ENCODE measurements around the gene ARHGAP26.

Gene ARHGAP26

GRCh38 chr5:143238620-143239019 lies 468.4 kb downstream of the ARHGAP26 start:
- Histone ChIP-seq H3K9me3 (ENCODE audit: control insufficient read depth, low read length) (no peaks in the 10 kb centered on the region), H3K27ac (ENCODE audit: insufficient read depth, low read depth, low read length, poor library complexity, severe bottlenecking) (no peak overlapping the region), H3K36me3 (ENCODE audit: control insufficient read depth, insufficient read depth, low read length) (no peaks in the 10 kb centered on the region), H3K27me3 (ENCODE audit: control insufficient read depth, insufficient read depth, low read length, poor library complexity, severe bottlenecking) (no peaks in the 10 kb centered on the region), H3K4me3 (ENCODE audit: insufficient read depth, low read depth, low read length) (no peak overlapping the region), H3K4me1 (ENCODE audit: control insufficient read depth, insufficient read depth, low read length) (no peaks in the 10 kb centered on the region)
- WGBS, 2 experiments: 90 to 95% methylated on average over 2 of the region's 2 CpGs

- Histone ChIP-seq H3K27ac (ENCODE audit: insufficient read depth, low read depth, low read length, poor library complexity, severe bottlenecking) (no peak overlapping the region), H3K36me3 (ENCODE audit: control insufficient read depth, insufficient read depth, low read length) (no peaks in the 10 kb centered on the region), H3K4me1 (ENCODE audit: control insufficient read depth, insufficient read depth, low read length) (no peaks in the 10 kb centered on the region), H3K27me3 (ENCODE audit: control insufficient read depth, insufficient read depth, low read length, poor library complexity, severe bottlenecking) (no peaks in the 10 kb centered on the region), H3K9me3 (ENCODE audit: control insufficient read depth, low read length) (no peaks in the 10 kb centered on the region), H3K4me3 (ENCODE audit: insufficient read depth, low read depth, low read length) (no peak overlapping the region)
- 92 to 96% methylated on average over 5 of the region's 5 CpGs for WGBS, 2 experiments
Observed at GRCh38 chr5:143239882-143240518, 469.8 kb downstream of the ARHGAP26 start.

- Histone ChIP-seq H3K27me3 (ENCODE audit: control insufficient read depth, insufficient read depth, low read length, poor library complexity, severe bottlenecking) (no peaks in the 10 kb centered on the region), H3K36me3 (ENCODE audit: control insufficient read depth, insufficient read depth, low read length) (no peaks in the 10 kb centered on the region), H3K9me3 (ENCODE audit: control insufficient read depth, low read length) (no peaks in the 10 kb centered on the region), H3K27ac (ENCODE audit: insufficient read depth, low read depth, low read length, poor library complexity, severe bottlenecking) (no peak overlapping the region), H3K4me3 (ENCODE audit: insufficient read depth, low read depth, low read length) (no peak overlapping the region), H3K4me1 (ENCODE audit: control insufficient read depth, insufficient read depth, low read length) (no peaks in the 10 kb centered on the region)
- 83 to 90% methylated on average over 1 of the region's 1 CpG for WGBS, 2 experiments
Observed at GRCh38 chr5:143241892-143242291, 471.7 kb downstream of the ARHGAP26 start.

- H3K27ac ChIP-seq (ENCODE audit: insufficient read depth, low read depth, low read length, poor library complexity, severe bottlenecking): no peak overlapping the region
- H3K4me1 ChIP-seq (ENCODE audit: control insufficient read depth, insufficient read depth, low read length): no peaks in the 10 kb centered on the region
- 95 to 99% methylated on average over 6 of the region's 6 CpGs for WGBS, 2 experiments
- no peaks in the 10 kb centered on the region for H3K36me3 ChIP-seq (ENCODE audit: control insufficient read depth, insufficient read depth, low read length)
- no peak overlapping the region for H3K4me3 ChIP-seq (ENCODE audit: insufficient read depth, low read depth, low read length)
- H3K27me3 ChIP-seq (ENCODE audit: control insufficient read depth, insufficient read depth, low read length, poor library complexity, severe bottlenecking): no peaks in the 10 kb centered on the region
- no peaks in the 10 kb centered on the region for H3K9me3 ChIP-seq (ENCODE audit: control insufficient read depth, low read length)
Observed at GRCh38 chr5:143243103-143243502, 472.9 kb downstream of the ARHGAP26 start.

GRCh38 chr5:143244000-143244736 lies 474.0 kb downstream of the ARHGAP26 start:
- Histone ChIP-seq H3K27me3 (ENCODE audit: control insufficient read depth, insufficient read depth, low read length, poor library complexity, severe bottlenecking) (no peaks in the 10 kb centered on the region), H3K36me3 (ENCODE audit: control insufficient read depth, insufficient read depth, low read length) (no peaks in the 10 kb centered on the region), H3K9me3 (ENCODE audit: control insufficient read depth, low read length) (no peaks in the 10 kb centered on the region), H3K4me3 (ENCODE audit: insufficient read depth, low read depth, low read length) (no peak overlapping the region), H3K4me1 (ENCODE audit: control insufficient read depth, insufficient read depth, low read length) (no peaks in the 10 kb centered on the region), H3K27ac (ENCODE audit: insufficient read depth, low read depth, low read length, poor library complexity, severe bottlenecking) (no peak overlapping the region)
- 90 to 91% methylated on average over 16 of the region's 16 CpGs for WGBS, 2 experiments

GRCh38 chr5:143244990-143245389 lies 474.8 kb downstream of the ARHGAP26 start:
- 59 to 71% methylated on average over 2 of the region's 2 CpGs for WGBS, 2 experiments

GRCh38 chr5:143245929-143246561 lies 475.9 kb downstream of the ARHGAP26 start:
- Histone ChIP-seq H3K4me3 (ENCODE audit: insufficient read depth, low read depth, low read length) (no peak overlapping the region), H3K36me3 (ENCODE audit: control insufficient read depth, insufficient read depth, low read length) (no peaks in the 10 kb centered on the region), H3K4me1 (ENCODE audit: control insufficient read depth, insufficient read depth, low read length) (no peaks in the 10 kb centered on the region), H3K9me3 (ENCODE audit: control insufficient read depth, low read length) (no peaks in the 10 kb centered on the region), H3K27me3 (ENCODE audit: control insufficient read depth, insufficient read depth, low read length, poor library complexity, severe bottlenecking) (no peaks in the 10 kb centered on the region), H3K27ac (ENCODE audit: insufficient read depth, low read depth, low read length, poor library complexity, severe bottlenecking) (no peak overlapping the region)
- WGBS, 2 experiments: 94 to 95% methylated on average over 11 of the region's 11 CpGs

More at GRCh38 chr5:143244990-143245389, 474.8 kb downstream of the ARHGAP26 start:
- Histone ChIP-seq H3K9me3 (ENCODE audit: control insufficient read depth, low read length) (no peaks in the 10 kb centered on the region), H3K4me3 (ENCODE audit: insufficient read depth, low read depth, low read length) (no peak overlapping the region), H3K27me3 (ENCODE audit: control insufficient read depth, insufficient read depth, low read length, poor library complexity, severe bottlenecking) (no peaks in the 10 kb centered on the region), H3K36me3 (ENCODE audit: control insufficient read depth, insufficient read depth, low read length) (no peaks in the 10 kb centered on the region), H3K4me1 (ENCODE audit: control insufficient read depth, insufficient read depth, low read length) (no peaks in the 10 kb centered on the region), H3K27ac (ENCODE audit: insufficient read depth, low read depth, low read length, poor library complexity, severe bottlenecking) (no peak overlapping the region)

GRCh38 chr5:143247134-143247815 lies 477.1 kb downstream of the ARHGAP26 start:
- WGBS, 2 experiments: 82 to 98% methylated on average over 1 of the region's 1 CpG
- no peak overlapping the region for H3K27ac ChIP-seq (ENCODE audit: insufficient read depth, low read depth, low read length, poor library complexity, severe bottlenecking)
- H3K36me3 ChIP-seq (ENCODE audit: control insufficient read depth, insufficient read depth, low read length): no peaks in the 10 kb centered on the region
- no peaks in the 10 kb centered on the region for H3K9me3 ChIP-seq (ENCODE audit: control insufficient read depth, low read length)
- H3K27me3 ChIP-seq (ENCODE audit: control insufficient read depth, insufficient read depth, low read length, poor library complexity, severe bottlenecking): no peaks in the 10 kb centered on the region
- H3K4me1 ChIP-seq (ENCODE audit: control insufficient read depth, insufficient read depth, low read length): no peaks in the 10 kb centered on the region
- no peak overlapping the region for H3K4me3 ChIP-seq (ENCODE audit: insufficient read depth, low read depth, low read length)

GRCh38 chr5:143248391-143248790 lies 478.2 kb downstream of the ARHGAP26 start:
- Histone ChIP-seq H3K27me3 (ENCODE audit: control insufficient read depth, insufficient read depth, low read length, poor library complexity, severe bottlenecking) (no peaks in the 10 kb centered on the region), H3K27ac (ENCODE audit: insufficient read depth, low read depth, low read length, poor library complexity, severe bottlenecking) (no peak overlapping the region)
- 92 to 93% methylated on average over 2 of the region's 3 CpGs for whole genome bisulfite sequencing, 2 experiments

More at GRCh38 chr5:143248391-143248790, 478.2 kb downstream of the ARHGAP26 start:
- Histone ChIP-seq H3K36me3 (ENCODE audit: control insufficient read depth, insufficient read depth, low read length) (no peaks in the 10 kb centered on the region), H3K4me1 (ENCODE audit: control insufficient read depth, insufficient read depth, low read length) (no peaks in the 10 kb centered on the region), H3K9me3 (ENCODE audit: control insufficient read depth, low read length) (no peaks in the 10 kb centered on the region), H3K4me3 (ENCODE audit: insufficient read depth, low read depth, low read length) (no peak overlapping the region)
